HCT116 (cell line): ENCODE data around the gene STRIP1. TPM values are rescaled to one million over a fixed set of nuclear protein-coding genes. Genes with fewer than 3 reads are reported as not detected.
"Not testable (repeated sequence)": the region's sequence is repeated elsewhere in the genome, so short reads cannot be mapped to it uniquely, and the experiment has no call there.

Source experiments
- ATAC-seq: fragments of 200-7000 bp; cut with Tn5 transposase; 2 replicates; pipeline ENCODE4 v1.9.1; 2020; ENCODE audit warnings: mild to moderate bottlenecking, moderate library complexity
- BruUV-seq: library from RNA; stranded (reverse); fragments of 400-500 nt; replicated peaks from 2 replicates; lab custom pipeline; 2021; lab: Mats Ljungman, UMichigan
- CTCF ChIA-PET: fragments of 300-600 bp; sonication (Branson Sonifier 250); formaldehyde crosslinking; loops from one replicate; lab custom pipeline; 2021; ENCODE audit warnings: antibody characterized with exemption; lab: Charles Lee
- POLR2A ChIA-PET: fragments of 300-600, 350-600 bp; sonication (Branson Sonifier 250); formaldehyde crosslinking; loops from one replicate; lab custom pipeline; 2021; ENCODE audit warnings: antibody characterized with exemption; lab: Charles Lee
- RAD21 ChIA-PET, 2 experiments: fragments of 300-600 bp; sonication (Branson Sonifier 250); formaldehyde crosslinking; loops; one replicate each; lab custom pipeline; 2023; ENCODE audit warnings: low total read pairs in 2 of 2; ENCODE audit not compliant: uncharacterized antibody in 2 of 2, unreplicated experiment in 2 of 2, low non-redundant PET in 1 of 2; lab: Charles Lee
- DNase-seq: peaks from one replicate; pipeline ENCODE4 v3.0.0-alpha.2; 2010; ENCODE audit warnings: low read depth, low spot score
- H2AFZ ChIP-seq: fragments of 200-600 bp; shearing (Covaris generic), sonication (generic); 2 replicates; pipeline ENCODE4 v1.6.1; 2017; ENCODE audit warnings: low read depth, mixed run types, mixed read lengths, antibody characterized with exemption, low read length; ENCODE audit not compliant: poor library complexity, severe bottlenecking
- H3K27ac ChIP-seq: 2 replicates; pipeline ENCODE4 v1.5.1; 2012; ENCODE audit warnings: low read depth, low read length
- H3K27me3 ChIP-seq: fragments of 200-600 bp; sonication (generic); 2 replicates; pipeline ENCODE4 v1.6.1; 2016; ENCODE audit warnings: mixed run types, low read length, mixed read lengths; ENCODE audit not compliant: insufficient read depth
- H3K36me3 ChIP-seq, 2 experiments: fragments of 200-500 bp in 1 of 2; fragments of 200-600 bp in 1 of 2; sonication (Bioruptor generic) in 1 of 2; sonication (generic) in 1 of 2; 2 replicates each; pipeline versions ENCODE4 v1.5.1 to v1.6.1; 2014 to 2016; ENCODE audit warnings: low read length in 2 of 2, inconsistent platforms in 1 of 2, mixed read lengths in 1 of 2, mixed run types in 1 of 2; ENCODE audit not compliant: insufficient read depth in 2 of 2, control insufficient read depth in 1 of 2
- H3K4me1 ChIP-seq, 2 experiments: fragments of 200-600 bp in 1 of 2; sonication (generic) in 1 of 2; 2 replicates each; pipeline versions ENCODE4 v1.5.1 to v1.6.1; 2012 to 2017; ENCODE audit warnings: low read length in 2 of 2, inconsistent platforms in 1 of 2, mild to moderate bottlenecking in 1 of 2, mixed read lengths in 1 of 2, mixed run types in 1 of 2, moderate library complexity in 1 of 2; ENCODE audit not compliant: insufficient read depth in 2 of 2, control insufficient read depth in 1 of 2
- H3K4me2 ChIP-seq: fragments of 200-600 bp; sonication (generic); 2 replicates; pipeline ENCODE4 v1.6.1; 2017; ENCODE audit warnings: mixed run types, low read length, mixed read lengths
- H3K4me3 ChIP-seq, 2 experiments: fragments of 200-600 bp in 1 of 2; sonication (generic) in 1 of 2; replicated peaks in 1 of 2; 2 replicates each; pipeline ENCODE4 v1.5.1; 2011 to 2016; ENCODE audit warnings: low read length in 2 of 2, control low read depth in 1 of 2, low read depth in 1 of 2, mild to moderate bottlenecking in 1 of 2, mixed read lengths in 1 of 2, mixed run types in 1 of 2
- H3K79me2 ChIP-seq: fragments of 200-600 bp; sonication (generic); 2 replicates; pipeline ENCODE4 v1.6.1; 2017; ENCODE audit warnings: mild to moderate bottlenecking, mixed run types, low read length, moderate library complexity, mixed read lengths; ENCODE audit not compliant: insufficient read depth
- H3K9ac ChIP-seq: fragments of 200-600 bp; sonication (generic); 2 replicates; pipeline ENCODE4 v1.6.1; 2016; ENCODE audit warnings: low read length, mixed read lengths
- H3K9me2 ChIP-seq: fragments of 200-600 bp; sonication (generic), shearing (Covaris generic); 2 replicates; pipeline ENCODE4 v1.6.1; 2017; ENCODE audit warnings: mixed run types, mild to moderate bottlenecking, moderate library complexity; ENCODE audit not compliant: insufficient read depth
- H3K9me3 ChIP-seq, 2 experiments: fragments of 200-500 bp in 1 of 2; fragments of 200-600 bp in 1 of 2; sonication (Bioruptor generic) in 1 of 2; sonication (generic) in 1 of 2; 2 replicates each; pipeline ENCODE4 v1.6.1; 2014 to 2017; ENCODE audit warnings: low read length in 2 of 2, mixed read lengths in 2 of 2, inconsistent platforms in 1 of 2, low read depth in 1 of 2, mild to moderate bottlenecking in 1 of 2, mixed run types in 1 of 2, moderate library complexity in 1 of 2; ENCODE audit not compliant: control insufficient read depth in 1 of 2, insufficient read depth in 1 of 2
- H4K20me1 ChIP-seq: fragments of 200-600 bp; sonication (generic), shearing (Covaris generic); 2 replicates; pipeline ENCODE4 v1.6.1; 2017; ENCODE audit warnings: mixed run types, mild to moderate bottlenecking, moderate library complexity; ENCODE audit not compliant: insufficient read depth
- CBX3 ChIP-seq: IDR thresholded peaks from 2 replicates; pipeline ENCODE4 v1.6.1; 2012; ENCODE audit warnings: low read depth
- CEBPB ChIP-seq: IDR thresholded peaks from 2 replicates; pipeline ENCODE4 v1.6.1; 2012; ENCODE audit warnings: low read depth
- ELF1 ChIP-seq: IDR thresholded peaks from 2 replicates; pipeline ENCODE4 v1.6.1; 2012; ENCODE audit warnings: low read depth, borderline replicate concordance
- EZH2 ChIP-seq: fragments of 200-600 bp; sonication (generic); IDR thresholded peaks from 2 replicates; pipeline ENCODE4 v1.6.1; 2017; ENCODE audit warnings: antibody characterized with exemption, mixed run types
- EZH2phosphoT487 ChIP-seq: fragments of 200-600 bp; IDR thresholded peaks from 2 replicates; pipeline ENCODE4 v1.6.1; 2018; ENCODE audit warnings: antibody characterized with exemption, borderline replicate concordance
- RAD21 ChIP-seq: IDR thresholded peaks from 2 replicates; pipeline ENCODE4 v1.6.1; 2012; ENCODE audit warnings: low read depth, mild to moderate bottlenecking
- SIN3A ChIP-seq: IDR thresholded peaks from 2 replicates; pipeline ENCODE4 v1.6.1; 2012; ENCODE audit warnings: low read depth
- SP1 ChIP-seq: IDR thresholded peaks from 2 replicates; pipeline ENCODE4 v1.6.1; 2012; ENCODE audit warnings: low read depth
- ZFX ChIP-seq: fragments of 450-650 bp; IDR thresholded peaks from 2 replicates; pipeline ENCODE4 v1.6.1; 2017
- ZNF274 ChIP-seq: fragments of 200-500 bp; sonication (Bioruptor generic); IDR thresholded peaks from 2 replicates; pipeline ENCODE4 v1.6.1; 2014; ENCODE audit warnings: mild to moderate bottlenecking, low read depth, low read length, inconsistent platforms
- intact Hi-C: fragments of 100-400 bp; cut with micrococcal nuclease; formaldehyde crosslinking; loops from 2 replicates; pipeline ENCODE4 v1.10.0; 2022
- total RNA-seq: library from RNA; stranded (reverse); gene quantifications from one replicate; pipeline ENCODE4 v1.2.1, GENCODE V29; 2021; ENCODE audit not compliant: unreplicated experiment
- TF ChIP-seq, protein P1 (sequence below): IDR thresholded peaks from 2 replicates; pipeline ENCODE4 v1.6.1; 2011; ENCODE audit warnings: mild to moderate bottlenecking, low read length, moderate library complexity; ENCODE audit not compliant: insufficient replicate concordance; ENCODE audit errors: extremely low read depth
- TF ChIP-seq, protein P2 (sequence below): IDR thresholded peaks from 2 replicates; pipeline ENCODE4 v1.6.1; 2012

The STRIP1 gene
- total RNA-seq, 1 experiment from 2014 or later = 33.5 TPM

DNA sequence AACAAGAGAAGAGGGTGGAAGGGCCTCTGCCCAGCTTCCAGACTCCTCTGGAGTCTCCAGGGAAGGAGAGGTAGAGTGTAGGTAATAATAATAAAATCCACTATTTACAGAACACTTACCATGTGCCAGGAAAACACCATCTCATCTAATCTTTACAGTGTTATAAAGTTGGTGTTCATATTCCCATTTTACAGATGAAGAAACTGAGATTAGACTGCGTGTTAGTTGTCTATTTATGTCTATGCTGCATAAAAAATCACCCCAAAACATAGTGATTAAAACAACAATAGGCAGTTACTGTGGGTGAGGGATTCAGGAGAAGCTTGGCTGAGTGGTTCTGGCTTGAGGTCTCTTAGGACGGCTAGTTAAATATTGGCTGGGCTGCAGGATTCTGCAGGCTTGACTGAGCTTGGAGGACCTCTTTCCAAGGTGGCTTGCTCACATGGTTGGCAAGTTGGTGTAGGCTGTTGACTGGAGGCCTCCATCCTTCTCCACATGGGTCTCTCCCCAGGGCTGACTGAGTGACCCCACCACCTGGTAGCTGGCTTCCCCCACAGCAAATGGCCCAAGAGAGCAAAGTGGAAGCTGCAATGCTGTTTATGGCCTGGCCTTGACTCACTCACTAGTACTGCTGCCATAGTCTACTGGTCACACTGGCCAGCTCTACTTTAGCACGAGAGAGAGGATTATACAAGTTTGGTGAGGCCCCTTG lies 42.5 kb downstream of the STRIP1 start:
- BruUV-seq = no TSS peak
- no peak for DNase-seq
- intact Hi-C loops = no loop called here
- no peak overlapping the region for H3K9ac ChIP-seq
- H3K4me3 ChIP-seq = no peak overlapping the region
- no peaks in the 10 kb centered on the region for H3K9me3 ChIP-seq
- CTCF ChIA-PET = interaction anchor here (1.0 to 1.4 kb wide), 2 partner anchors 11 to 17 kb away, joined by 3 to 5 read pairs; no protein-coding TSS in a partner anchor
- H2AFZ ChIP-seq = no peak overlapping the region
- no peak for TF ChIP-seq CBX3
- no peak for TF ChIP-seq SIN3A
- TF ChIP-seq CEBPB = no peak
- no peak for TF ChIP-seq EZH2phosphoT487
- no peak for TF ChIP-seq SP1
- TF ChIP-seq, protein P1, sequence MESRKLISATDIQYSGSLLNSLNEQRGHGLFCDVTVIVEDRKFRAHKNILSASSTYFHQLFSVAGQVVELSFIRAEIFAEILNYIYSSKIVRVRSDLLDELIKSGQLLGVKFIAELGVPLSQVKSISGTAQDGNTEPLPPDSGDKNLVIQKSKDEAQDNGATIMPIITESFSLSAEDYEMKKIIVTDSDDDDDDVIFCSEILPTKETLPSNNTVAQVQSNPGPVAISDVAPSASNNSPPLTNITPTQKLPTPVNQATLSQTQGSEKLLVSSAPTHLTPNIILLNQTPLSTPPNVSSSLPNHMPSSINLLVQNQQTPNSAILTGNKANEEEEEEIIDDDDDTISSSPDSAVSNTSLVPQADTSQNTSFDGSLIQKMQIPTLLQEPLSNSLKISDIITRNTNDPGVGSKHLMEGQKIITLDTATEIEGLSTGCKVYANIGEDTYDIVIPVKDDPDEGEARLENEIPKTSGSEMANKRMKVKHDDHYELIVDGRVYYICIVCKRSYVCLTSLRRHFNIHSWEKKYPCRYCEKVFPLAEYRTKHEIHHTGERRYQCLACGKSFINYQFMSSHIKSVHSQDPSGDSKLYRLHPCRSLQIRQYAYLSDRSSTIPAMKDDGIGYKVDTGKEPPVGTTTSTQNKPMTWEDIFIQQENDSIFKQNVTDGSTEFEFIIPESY = no peak
- TF ChIP-seq ZNF274 = no peak
- no peak for TF ChIP-seq RAD21
- TF ChIP-seq EZH2 = no peak
- TF ChIP-seq ZFX = no peak
- TF ChIP-seq, protein P2, sequence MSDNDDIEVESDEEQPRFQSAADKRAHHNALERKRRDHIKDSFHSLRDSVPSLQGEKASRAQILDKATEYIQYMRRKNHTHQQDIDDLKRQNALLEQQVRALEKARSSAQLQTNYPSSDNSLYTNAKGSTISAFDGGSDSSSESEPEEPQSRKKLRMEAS = no peak
- TF ChIP-seq ELF1 = no peak
- TF ChIP-seq, all 23 proteins: peak for 0
- ChIA-PET RAD21 (no interaction called here), POLR2A (no interaction called here)
- Histone ChIP-seq H3K9me2 (no peaks in the 10 kb centered on the region), H3K4me2 (no peak overlapping the region), H4K20me1 (no peaks in the 10 kb centered on the region), H3K36me3 (no peaks in the 10 kb centered on the region), H3K27me3 (no peaks in the 10 kb centered on the region), H3K79me2 (no peaks in the 10 kb centered on the region), H3K4me1 (no peaks in the 10 kb centered on the region), H3K27ac (no peak overlapping the region)
- no peak for ATAC-seq

DNA sequence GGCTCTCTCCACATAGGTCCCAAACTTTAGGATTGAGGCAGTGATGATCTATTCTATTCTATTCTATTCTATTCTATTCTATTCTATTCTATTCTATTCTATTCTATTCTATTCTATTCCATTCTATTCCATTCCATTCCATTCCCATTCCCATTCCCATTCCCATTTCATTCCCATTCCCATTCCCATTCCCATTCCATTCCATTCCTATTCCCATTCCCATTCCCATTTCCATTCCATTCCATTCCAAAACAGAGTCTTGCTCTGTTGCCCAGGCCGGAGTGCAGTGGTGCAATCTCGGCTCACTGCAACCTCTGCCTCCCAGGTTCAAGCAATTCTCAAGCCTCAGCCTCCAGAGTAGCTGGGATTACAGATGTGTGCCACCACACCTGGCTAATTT lies 45.6 kb downstream of the STRIP1 start:
- intact Hi-C loops = loop anchor here (2.0 kb wide), 1 partner anchor 19 kb away; no protein-coding TSS in a partner anchor
- H4K20me1 ChIP-seq, H3K27ac ChIP-seq, H3K4me3 ChIP-seq, H3K9ac ChIP-seq, H3K79me2 ChIP-seq, ATAC-seq, CTCF ChIA-PET, H3K9me3 ChIP-seq, H3K4me2 ChIP-seq, H3K36me3 ChIP-seq, POLR2A ChIA-PET, DNase-seq, H3K9me2 ChIP-seq, BruUV-seq, H3K4me1 ChIP-seq, H2AFZ ChIP-seq, H3K27me3 ChIP-seq, RAD21 ChIA-PET: not testable (repeated sequence)
